SK-N-MC (cell line): ENCODE data around the gene SPSB1.

Source experiments
- DNase-seq: peaks from one replicate; pipeline ENCODE4 v3.0.0-alpha.2; 2011; ENCODE audit warnings: low read depth, low spot score
- H3K27ac ChIP-seq: fragments of 200-600 bp; sonication (generic); 2 replicates; pipeline ENCODE4 v1.5.1; 2016; ENCODE audit warnings: mixed run types
- H3K36me3 ChIP-seq: fragments of 200-600 bp; sonication (generic); 2 replicates; pipeline ENCODE4 v1.6.1; 2017; ENCODE audit warnings: antibody characterized with exemption, low read length, mixed read lengths; ENCODE audit not compliant: insufficient read depth
- H3K4me3 ChIP-seq: fragments of 200-600 bp; sonication (generic); 2 replicates; pipeline ENCODE4 v1.5.1; 2016
- H3K9ac ChIP-seq: fragments of 200-600 bp; sonication (generic); 2 replicates; pipeline ENCODE4 v1.8.0; 2017; ENCODE audit warnings: mixed run types, mixed read lengths; ENCODE audit not compliant: insufficient read length
- H3K9me3 ChIP-seq: fragments of 200-600 bp; sonication (generic); 2 replicates; pipeline ENCODE4 v1.6.1; 2017; ENCODE audit warnings: low read depth, mild to moderate bottlenecking, antibody characterized with exemption, low read length, moderate library complexity, mixed read lengths
- EZH2 ChIP-seq: fragments of 200-600 bp; sonication (generic); IDR thresholded peaks from one replicate; pipeline ENCODE4 v1.6.1; 2017; ENCODE audit warnings: antibody characterized with exemption
- FOXP2 ChIP-seq: optimal IDR thresholded peaks from 2 replicates; pipeline ENCODE3; 2011; ENCODE audit warnings: mild to moderate bottlenecking, moderate library complexity; ENCODE audit not compliant: insufficient read depth; ENCODE audit errors: extremely low read length, control extremely low read depth
- POLR2AphosphoS5 ChIP-seq: IDR thresholded peaks from 2 replicates; pipeline ENCODE4 v1.6.1; 2012; ENCODE audit warnings: mild to moderate bottlenecking, low read depth, low read length, borderline replicate concordance

SPSB1 gene

DNA sequence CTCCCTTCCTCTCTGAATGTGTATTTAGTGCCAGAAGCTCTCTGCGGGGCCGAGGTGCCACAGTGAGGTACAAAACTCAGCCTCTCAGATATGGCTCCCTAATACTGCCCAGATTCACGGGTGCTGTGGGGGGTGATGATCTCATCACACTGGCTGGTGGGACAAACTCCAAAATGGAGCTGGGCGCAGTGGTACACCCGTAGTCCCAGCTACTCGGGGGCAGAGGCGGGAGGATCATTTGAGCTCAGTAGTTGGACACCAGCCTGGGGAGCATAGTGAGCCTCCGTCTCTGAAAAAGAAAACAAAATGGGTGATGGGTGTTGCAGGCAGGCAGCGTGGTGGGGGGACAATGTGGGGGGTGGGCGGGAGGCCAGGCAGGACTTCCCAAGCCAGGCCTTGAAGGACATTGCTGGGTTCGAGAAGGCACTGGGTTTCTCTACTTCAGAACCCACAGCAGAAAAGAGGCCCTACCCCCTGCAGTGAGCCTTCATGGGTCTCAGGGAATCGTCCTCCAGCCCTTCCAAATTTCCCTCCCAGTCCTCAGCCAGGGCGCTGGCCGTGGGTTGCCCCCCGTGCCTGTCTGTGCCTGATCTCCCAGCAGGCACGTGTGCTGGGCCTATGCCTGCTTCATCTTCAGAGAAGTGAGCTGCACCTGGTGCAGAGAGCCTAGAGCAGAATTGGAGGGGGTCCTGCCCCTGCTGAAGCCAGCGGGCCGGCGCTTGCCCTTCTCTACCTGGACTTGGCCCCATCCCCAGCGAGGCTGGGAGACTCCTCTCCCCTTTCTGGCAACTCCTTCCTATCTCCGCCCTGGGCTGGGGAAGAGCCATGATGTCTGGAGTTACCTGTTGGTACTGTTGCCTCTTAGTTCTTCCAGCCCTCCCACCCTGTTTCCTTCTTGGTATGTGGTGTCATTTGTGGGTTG, 44.1 kb upstream of the SPSB1 start:
- TF ChIP-seq EZH2 (no peak), POLR2AphosphoS5 (no peak), FOXP2 (no peak)
- Histone ChIP-seq H3K9ac (no peak overlapping the region), H3K36me3 (no peaks in the 10 kb centered on the region), H3K9me3 (no peaks in the 10 kb centered on the region), H3K4me3 (no peak overlapping the region), H3K27ac (no peak overlapping the region)
- no peak for DNase-seq

DNA sequence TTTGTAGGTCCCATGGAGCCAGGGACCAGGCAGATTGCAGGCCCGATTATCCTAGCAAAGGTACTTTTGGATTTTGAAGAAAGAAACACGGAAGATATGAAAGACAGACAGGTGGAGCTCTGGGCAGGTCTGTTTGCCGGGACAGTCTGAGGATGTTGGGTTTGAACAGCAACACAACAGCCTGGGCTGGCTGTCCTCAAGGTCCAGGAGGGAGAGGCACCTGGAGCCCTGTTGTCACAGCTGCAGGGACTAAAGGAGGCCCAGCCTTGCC, 43.5 kb upstream of the SPSB1 start:
- Histone ChIP-seq H3K27ac (no peak overlapping the region), H3K4me3 (no peak overlapping the region), H3K9ac (no peak overlapping the region), H3K9me3 (no peaks in the 10 kb centered on the region), H3K36me3 (no peaks in the 10 kb centered on the region)
- no peak for DNase-seq
- TF ChIP-seq FOXP2 (no peak), POLR2AphosphoS5 (no peak), EZH2 (no peak)

DNA sequence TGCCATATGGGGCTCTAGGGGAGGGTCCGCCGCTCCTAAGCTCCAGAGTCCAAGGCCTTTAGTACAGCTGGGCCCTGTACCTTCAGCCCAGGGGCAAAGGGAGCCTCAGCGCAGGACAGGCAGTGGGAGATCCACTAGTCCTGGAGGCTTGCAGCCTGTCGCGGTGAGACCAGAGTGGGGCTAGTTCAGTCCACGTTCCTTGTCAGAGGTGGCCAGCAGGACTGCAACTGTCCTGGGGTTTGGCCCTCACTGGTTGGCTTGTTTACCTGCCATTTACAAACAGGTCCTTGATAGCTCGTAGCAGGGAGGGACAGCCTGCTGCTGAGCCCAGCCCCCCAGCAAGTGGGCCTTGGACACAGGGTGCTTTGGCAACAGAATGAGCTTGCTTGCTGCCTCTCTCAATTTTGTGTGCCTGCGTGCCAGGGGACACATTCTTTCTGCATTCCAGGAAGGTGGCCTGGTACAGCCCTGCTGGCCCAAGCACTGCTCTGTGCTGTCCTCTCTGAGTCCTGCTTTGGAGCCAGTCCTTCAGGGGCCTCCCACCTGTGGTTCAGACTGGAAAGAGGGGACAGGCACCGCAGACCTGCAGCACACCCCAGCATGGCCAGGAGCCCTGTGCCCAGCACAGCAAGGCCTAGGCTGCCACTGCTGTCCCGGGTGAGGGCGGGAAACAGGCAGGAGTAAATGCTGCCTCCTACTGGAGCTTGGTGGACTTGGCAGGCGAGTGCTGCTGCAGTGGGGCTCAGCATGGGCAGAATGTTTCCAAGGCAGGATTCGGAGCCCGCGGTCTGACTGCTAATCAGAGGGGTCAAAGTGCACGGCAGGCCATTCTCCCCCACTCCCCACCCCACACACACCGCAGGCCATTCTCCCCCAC, 42.9 kb upstream of the SPSB1 start:
- H3K4me3 ChIP-seq, result no peak overlapping the region
- no peak overlapping the region for H3K9ac ChIP-seq
- no peak for DNase-seq
- no peak for TF ChIP-seq EZH2
- H3K9me3 ChIP-seq, result no peaks in the 10 kb centered on the region
- no peak overlapping the region for H3K27ac ChIP-seq
- H3K36me3 ChIP-seq, result no peaks in the 10 kb centered on the region

DNA sequence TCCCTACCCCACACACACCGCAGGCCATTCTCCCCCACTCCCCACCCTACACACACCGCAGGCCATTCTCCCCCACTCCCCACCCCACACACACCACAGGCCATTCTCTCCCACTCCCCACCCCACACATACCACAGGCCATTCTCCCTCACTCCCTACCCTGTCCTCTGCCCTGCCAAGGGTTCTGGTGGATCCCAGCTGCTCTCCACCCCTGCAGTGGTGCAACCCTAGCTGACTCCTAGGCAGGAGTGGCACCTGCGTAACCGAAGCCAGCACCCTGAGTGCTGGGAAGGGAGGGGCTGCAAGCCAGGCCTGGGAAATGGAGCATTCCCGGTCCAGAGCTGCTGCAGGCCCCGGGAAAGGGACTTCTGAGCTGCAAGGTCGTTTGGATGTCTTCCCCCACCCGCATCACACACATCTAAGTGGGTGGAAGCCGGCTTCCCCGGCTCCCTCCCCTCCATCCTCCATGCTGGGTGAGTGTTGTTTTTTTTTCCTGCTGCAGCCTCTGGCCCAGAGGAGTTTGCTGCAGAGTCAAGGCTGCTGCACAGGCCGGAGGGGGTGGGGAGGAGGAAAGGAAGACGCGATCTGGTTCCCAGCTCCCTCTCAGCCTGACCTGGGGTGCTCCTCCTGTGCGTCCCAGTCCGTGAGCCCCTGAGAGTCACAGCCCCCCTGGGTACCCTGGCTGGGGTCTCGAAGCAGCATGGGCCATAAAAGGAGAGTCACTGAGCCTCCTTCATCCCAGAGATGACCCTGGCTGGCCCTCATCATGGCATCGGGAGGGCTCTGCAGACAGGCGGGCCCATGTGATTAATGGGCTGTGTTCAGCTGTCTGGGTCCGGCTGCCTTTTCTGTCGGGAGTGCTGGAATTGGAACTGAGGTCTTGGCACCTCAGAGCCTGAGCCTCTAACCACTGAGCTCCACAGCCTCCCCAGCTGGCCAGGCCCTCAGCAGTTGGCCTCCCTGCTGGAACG, 42.0 kb upstream of the SPSB1 start:
- DNase-seq, result no peak

DNA sequence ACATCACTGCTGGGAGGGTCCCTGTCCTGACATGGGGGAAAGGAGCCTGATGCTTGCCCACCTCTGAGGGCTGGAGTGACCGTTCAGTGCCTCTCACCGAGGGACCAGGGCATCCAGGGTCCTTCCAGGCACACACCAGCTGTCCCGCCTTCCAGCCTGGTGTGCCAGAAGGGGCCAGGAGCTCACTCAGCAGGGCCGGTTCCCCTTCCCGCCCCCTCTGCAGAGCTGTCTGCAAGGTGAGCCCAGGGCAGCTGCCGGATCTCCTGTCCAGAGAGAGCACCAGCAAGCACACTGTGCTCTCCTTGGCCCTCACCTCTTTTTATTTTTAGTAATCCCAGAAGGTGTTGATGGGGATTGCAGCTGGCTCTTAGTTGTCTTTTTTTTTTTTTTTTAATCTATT, 41.2 kb upstream of the SPSB1 start:
- Histone ChIP-seq H3K9ac (no peak overlapping the region), H3K36me3 (no peaks in the 10 kb centered on the region; the same call in 1 of the 2 replicates), H3K9me3 (no peaks in the 10 kb centered on the region), H3K27ac (no peak overlapping the region), H3K4me3 (no peak overlapping the region)
- no peak for DNase-seq
- TF ChIP-seq POLR2AphosphoS5, result no peak
- no peak for TF ChIP-seq EZH2
- TF ChIP-seq FOXP2, result no peak

More for the DNA sequence above, 42.0 kb upstream of the SPSB1 start:
- TF ChIP-seq FOXP2 (no peak), POLR2AphosphoS5 (no peak), EZH2 (no peak)
- no peaks in the 10 kb centered on the region for H3K9me3 ChIP-seq
- H3K4me3 ChIP-seq, result no peak overlapping the region
- no peaks in the 10 kb centered on the region for H3K36me3 ChIP-seq
- H3K9ac ChIP-seq, result no peak overlapping the region
- no peak overlapping the region for H3K27ac ChIP-seq

DNA sequence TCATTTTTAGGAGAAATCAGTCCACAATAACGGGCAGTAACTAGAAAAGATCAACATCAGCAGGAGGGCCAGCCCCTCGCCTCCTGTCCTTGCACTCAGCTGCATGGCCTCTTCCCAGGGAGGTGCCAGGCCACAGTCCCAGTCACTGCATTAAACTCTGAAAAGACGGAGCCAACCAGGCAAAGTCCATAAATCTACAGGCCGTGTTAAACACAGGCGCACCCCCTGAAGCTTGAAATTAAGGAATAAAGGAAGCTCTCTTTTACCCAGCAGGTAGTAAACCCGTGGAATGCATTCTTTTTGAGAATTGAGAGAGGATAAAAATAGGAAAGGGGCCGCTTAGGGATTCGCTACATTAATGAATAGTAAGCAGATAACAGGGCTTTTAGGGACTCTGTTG, 39.7 kb upstream of the SPSB1 start:
- DNase-seq, result peak; percentile 50
- no peak overlapping the region for H3K27ac ChIP-seq
- TF ChIP-seq EZH2 (no peak), POLR2AphosphoS5 (peak; percentile 64; the same call in 1 of the 2 replicates)

DNA sequence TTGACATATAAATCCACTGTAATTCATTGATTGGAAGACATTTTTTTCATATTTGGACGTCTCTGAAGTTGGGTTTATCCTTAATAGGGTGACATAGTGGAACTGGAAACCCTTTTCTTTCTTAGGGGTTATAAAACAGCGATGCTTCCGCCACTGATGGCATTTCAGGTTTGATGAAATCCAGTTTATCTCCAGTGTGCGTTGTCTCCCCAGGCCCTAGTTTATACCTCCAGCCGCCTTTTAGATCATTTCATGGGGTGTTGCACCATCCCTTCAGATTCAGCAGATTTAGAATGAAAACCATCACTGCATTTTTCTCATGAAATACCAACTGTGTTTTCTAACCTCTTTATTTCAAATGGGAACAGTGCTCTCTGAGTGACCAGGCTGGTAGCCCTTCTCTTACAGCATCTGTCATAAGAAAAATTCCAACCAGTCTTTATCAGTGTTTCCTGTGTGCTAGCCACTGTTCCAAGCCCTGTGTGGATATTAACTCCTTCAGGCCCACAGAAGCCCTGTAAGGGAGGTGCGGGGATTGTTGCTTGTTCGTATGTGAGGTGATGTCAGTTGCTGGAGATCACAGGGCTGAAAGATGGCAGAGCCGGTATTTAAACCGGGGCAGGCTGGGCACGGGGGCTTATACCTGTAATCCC, 39.1 kb upstream of the SPSB1 start:
- Histone ChIP-seq H3K27ac (no peak overlapping the region), H3K36me3 (no peaks in the 10 kb centered on the region; the same call in 1 of the 2 replicates)
- DNase-seq, result no peak

More for the DNA sequence above, 39.7 kb upstream of the SPSB1 start:
- Histone ChIP-seq H3K9ac (no peak overlapping the region), H3K36me3 (no peaks in the 10 kb centered on the region; the same call in 1 of the 2 replicates), H3K4me3 (peak overlapping the region; percentile 34), H3K9me3 (no peaks in the 10 kb centered on the region)

DNA sequence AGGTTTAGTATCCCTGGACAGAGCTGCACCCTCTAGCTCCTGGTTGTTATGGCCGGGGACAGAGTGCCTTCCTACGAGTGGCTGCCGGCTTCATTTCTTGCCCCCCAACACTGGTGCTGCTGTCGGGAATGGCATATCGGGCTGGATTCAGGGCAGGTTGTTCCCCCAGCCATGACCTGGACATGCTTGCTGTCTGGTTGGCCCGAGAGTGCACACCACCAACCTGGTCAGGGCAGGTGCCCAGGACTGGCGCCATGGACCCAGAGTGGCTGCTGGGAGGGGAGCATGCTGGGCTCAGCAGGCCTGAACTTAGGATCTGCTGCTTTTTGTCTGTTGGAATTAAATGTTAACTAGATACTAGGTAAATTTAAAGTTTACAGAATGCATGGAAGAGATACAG, 36.4 kb upstream of the SPSB1 start:
- Histone ChIP-seq H3K36me3 (no peaks in the 10 kb centered on the region; the same call in 1 of the 2 replicates), H3K9ac (no peak overlapping the region), H3K4me3 (no peak overlapping the region), H3K9me3 (no peaks in the 10 kb centered on the region), H3K27ac (no peak overlapping the region)
- no peak for DNase-seq
- no peak for TF ChIP-seq POLR2AphosphoS5
- TF ChIP-seq FOXP2, result no peak
- no peak for TF ChIP-seq EZH2

More for the DNA sequence above, 39.1 kb upstream of the SPSB1 start:
- TF ChIP-seq POLR2AphosphoS5 (no peak), EZH2 (no peak), FOXP2 (no peak)
- H3K9me3 ChIP-seq, result no peaks in the 10 kb centered on the region
- H3K4me3 ChIP-seq, result peak overlapping the region; percentile 34
- no peak overlapping the region for H3K9ac ChIP-seq
